ENCODE data around the gene NF1.

The NF1 gene

GRCh38 chr17:31411707-31412285 lies 317.0 kb downstream of the NF1 start:
- no peak for DNase-seq (ENCODE audit: low spot score)

GRCh38 chr17:31412511-31412910 lies 317.7 kb downstream of the NF1 start:
- DNase-seq (ENCODE audit: low spot score) = no peak

DNA sequence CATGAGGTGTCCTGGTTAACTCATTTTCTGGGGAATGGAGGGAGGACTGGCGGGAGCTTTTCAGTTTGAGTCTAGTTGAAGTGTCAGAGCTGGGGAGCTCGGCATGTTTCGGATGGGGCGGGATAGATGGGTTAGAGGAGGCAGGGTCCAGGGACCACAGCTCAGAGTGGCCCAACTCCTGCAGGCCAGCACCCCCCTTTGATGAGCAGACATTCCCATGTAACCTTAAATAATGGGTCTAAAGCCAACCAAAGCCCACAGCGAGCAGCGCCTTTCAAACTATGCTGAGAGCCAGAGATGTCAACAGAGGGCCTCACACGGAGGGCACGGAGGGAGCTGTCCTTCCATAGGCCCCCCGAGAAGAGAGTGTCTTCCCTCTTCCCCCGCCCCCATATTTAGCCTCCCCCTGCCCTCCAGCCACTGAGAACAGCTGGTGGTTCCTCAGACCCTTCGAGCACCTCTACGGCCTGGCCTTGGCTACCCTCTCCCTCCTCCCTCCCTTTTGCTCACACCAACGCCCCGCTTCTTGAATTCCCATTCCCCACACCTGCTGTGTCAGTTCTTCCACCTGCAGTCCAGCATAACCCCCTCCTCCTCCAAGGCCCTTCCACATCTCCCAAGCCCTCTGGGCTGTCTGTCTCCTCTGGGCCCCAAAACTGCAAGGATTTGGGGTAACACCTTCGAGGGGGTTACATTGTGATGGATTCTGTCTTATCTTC lies 318.5 kb downstream of the NF1 start:
- no peak for DNase-seq (ENCODE audit: low spot score)

DNA sequence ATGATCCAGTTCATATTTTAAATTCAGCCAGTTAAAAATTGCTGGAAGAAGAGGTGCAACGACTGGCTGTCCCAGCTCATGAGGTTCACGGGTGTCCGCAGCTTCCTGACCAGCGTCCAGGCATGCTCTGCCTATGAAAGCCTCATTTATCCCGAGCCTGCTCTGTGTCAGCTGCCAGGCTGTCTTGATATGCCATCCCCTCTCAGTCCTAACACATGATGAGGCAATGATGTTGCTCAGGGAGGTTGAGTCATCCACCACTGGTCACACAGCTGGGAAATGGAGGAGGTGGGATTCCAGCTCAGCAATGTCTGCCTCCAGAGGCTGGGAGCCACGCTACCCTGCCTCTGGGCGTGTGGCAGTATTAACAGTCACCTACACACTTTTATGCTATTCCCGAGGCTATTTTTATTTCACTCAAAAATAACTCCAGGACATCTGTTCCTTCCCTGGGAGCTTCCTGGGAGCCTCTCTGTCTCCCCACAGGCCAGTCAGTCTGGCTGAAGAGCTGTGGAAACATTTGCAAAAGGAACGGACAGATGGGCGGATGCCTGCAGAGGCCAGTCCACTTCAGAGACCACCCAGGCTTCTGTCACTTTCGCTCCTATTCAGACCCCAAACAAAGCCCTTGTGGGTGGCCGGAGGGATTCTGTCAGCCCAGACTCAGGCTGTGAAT lies 319.2 kb downstream of the NF1 start:
- peak; percentile 56 for DNase-seq (ENCODE audit: low spot score)

DNA sequence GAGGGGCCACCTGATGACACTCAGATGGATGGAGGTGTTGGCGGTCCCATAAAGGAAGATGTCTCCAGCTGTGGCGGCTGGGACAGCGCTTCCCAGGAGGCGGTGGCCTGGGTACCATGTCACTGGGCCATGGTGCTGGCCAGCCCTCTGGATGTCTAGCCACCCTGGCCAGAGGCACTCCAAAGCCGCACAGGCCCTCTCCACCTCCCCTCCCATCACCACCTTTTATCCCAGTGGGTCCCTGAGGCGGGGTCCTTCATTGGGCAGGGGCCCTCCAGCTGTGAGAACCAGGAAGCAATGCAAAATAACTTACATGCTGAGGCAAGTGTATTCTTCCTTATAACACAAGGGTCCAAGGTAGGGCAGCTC lies 319.8 kb downstream of the NF1 start:
- no peak for DNase-seq (ENCODE audit: low spot score)

- no peak for DNase-seq (ENCODE audit: low spot score)
Observed at GRCh38 chr17:31415004-31415454, 320.3 kb downstream of the NF1 start.

DNA sequence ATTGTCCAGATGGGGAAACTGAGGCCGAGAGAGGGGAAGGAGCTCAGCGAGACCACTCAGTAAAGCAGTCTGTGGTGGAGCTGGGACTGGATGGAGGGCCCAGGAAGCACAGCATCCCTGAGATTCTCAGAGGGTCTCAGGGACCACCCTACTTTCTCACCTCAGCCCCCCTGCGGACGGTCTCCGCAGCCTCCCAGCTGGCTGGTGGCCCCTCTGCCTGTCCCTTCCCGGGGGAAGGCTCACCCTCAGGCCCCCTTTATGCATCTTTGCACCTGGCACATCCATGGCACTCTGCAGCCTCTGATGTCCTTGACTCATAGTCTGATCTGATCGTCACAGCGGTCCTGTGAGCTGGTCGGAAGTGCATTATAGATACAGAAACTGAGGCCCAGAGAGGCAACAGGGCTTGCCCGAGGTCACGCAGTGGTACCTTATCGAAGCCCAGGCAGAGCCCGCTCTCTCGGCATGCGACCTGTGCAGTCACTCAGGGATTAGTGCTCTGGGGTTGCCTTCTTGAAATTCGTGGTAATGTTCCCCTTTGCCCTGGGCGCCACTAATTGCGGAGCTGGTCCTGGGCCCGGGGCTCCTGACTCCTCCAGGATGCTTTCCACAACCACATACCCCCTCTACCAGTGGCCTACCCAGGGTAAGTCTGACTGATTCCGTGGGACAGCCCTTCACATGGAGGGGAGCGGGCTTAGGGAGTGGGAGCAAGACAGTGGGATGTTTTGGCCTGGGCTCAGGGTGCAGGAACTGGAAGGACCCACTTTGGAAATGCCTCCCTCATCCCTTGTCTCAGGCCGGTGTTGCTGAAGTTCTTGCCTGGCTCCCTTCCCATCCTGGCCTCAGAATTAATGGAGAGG lies 321.1 kb downstream of the NF1 start:
- no peak for DNase-seq (ENCODE audit: low spot score)

DNA sequence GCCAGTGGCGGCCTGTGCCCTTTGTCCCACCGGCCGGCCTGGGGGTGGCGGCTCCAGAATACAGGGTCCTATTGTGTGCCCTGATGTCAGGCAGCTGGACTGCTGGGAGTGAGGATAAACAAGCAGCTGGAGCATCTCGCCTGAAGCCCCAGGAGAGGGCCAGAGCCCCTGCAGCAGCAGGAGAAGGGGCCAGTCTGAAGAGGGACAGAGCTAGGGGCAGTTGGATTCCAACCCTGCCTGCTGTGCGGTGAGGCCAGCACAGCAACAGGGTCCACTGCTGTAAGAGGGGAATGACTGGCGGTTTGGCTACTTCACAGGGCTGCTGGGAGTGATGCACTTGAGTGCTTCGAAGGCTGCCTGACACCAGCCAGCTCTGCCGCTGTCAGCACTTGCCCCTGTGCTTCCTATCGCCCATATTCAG lies 321.7 kb downstream of the NF1 start:
- no peak for DNase-seq (ENCODE audit: low spot score)

DNA sequence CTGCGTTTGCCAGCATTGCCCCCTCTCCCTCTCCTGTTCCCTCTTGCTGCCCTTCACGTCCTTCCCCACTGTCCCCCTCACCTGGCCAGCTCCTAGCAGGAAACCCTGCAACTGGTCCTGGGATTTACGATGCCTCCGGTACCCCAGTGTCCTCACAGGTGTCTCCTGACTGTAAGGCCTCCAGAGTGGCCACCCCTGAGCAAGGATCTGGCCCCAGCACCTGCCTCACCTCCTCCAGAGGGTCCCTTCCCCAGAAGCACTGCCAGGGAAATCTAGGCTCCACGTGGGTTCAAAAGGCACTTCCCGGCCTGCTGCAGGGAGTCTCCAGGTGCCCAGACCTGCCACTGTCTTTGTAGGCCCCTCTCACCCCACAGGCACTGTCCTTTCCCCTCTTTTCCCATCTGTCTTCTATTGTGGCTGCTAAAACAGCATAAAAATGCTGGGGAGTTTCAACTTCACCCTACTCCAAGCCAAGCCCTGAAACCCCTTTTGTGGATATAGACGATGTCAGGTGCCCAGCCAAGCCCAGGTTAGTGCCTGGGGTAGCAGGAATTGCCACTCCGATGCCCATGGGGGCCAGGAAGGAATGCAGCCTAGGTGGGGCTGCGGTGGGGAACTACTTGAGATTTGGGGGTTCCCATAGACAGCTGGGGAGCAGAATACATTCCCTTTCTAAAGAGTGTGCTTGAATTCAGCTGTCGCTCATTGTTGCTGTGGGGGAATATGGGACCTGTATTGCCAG lies 322.4 kb downstream of the NF1 start:
- no peak for DNase-seq (ENCODE audit: low spot score)

DNA sequence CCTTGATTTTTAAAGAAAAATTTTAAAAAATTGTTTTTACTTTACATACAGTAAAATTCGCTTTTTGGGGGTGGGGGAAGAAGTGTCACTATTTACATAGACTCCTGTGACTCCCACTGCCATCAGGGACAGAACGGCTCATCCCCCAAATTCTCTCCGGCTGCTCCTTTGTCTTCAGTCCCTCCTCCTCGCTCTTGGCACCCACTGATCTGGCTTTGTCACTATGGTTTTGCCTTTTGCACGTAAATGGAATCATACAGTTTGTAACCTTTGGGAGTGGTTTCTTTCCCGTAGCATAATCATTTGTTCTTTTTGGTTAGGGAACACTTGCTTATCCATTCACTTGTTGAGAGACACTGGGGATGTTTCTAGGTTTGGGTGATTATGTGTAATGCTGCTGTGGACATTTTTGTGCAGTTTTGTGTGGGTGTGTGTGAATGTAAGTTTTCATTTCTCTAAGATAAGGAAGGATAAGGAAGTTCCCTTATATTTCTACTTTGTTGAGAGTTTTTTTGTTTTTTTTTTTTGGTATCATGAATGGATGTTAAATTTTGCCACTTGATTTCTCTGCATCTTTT lies 324.1 kb downstream of the NF1 start:
- no peak for DNase-seq (ENCODE audit: low spot score)

GRCh38 chr17:31422443-31422842 lies 327.7 kb downstream of the NF1 start:
- no peak for DNase-seq (ENCODE audit: low spot score)

DNA sequence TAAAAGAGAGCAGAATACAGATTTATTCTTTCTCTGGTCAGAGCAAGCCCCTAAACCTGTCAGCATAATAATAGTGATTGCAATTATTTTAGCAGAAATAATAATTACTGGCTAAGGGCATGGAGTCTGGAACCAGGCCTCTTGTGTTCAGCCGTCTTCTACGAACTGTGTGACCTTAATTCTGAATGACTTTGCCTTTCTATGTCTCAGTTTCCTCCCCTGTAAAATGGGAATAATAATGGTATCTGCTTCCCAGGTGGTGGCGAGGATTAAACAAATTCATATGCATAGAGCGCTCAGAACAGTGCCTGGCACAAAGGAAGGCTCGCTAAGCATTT lies 330.1 kb downstream of the NF1 start:
- no peak for DNase-seq (ENCODE audit: low spot score)

- no peak for DNase-seq (ENCODE audit: low spot score)
Observed at GRCh38 chr17:31425282-31426040, 330.7 kb downstream of the NF1 start.
